Neural progenitor cell (in vitro differentiated cells): Measurements from ENCODE around the gene COPS2.

Experiments
- CTCF ChIP-seq: fragments of 200-600 bp; sonication (generic); IDR thresholded peaks from 2 replicates; pipeline ENCODE4 v1.5.1; 2017; ENCODE audit warnings: antibody characterized with exemption, mild to moderate bottlenecking
- EZH2 ChIP-seq: fragments of 200-600 bp; sonication (generic); IDR thresholded peaks from 2 replicates; pipeline ENCODE4 v1.6.1; 2017; ENCODE audit warnings: antibody characterized with exemption, mild to moderate bottlenecking, moderate library complexity
- EZH2phosphoT487 ChIP-seq: fragments of 200-600 bp; sonication (generic); IDR thresholded peaks from 2 replicates; pipeline ENCODE4 v1.6.1; 2017; ENCODE audit warnings: antibody characterized with exemption

DNA sequence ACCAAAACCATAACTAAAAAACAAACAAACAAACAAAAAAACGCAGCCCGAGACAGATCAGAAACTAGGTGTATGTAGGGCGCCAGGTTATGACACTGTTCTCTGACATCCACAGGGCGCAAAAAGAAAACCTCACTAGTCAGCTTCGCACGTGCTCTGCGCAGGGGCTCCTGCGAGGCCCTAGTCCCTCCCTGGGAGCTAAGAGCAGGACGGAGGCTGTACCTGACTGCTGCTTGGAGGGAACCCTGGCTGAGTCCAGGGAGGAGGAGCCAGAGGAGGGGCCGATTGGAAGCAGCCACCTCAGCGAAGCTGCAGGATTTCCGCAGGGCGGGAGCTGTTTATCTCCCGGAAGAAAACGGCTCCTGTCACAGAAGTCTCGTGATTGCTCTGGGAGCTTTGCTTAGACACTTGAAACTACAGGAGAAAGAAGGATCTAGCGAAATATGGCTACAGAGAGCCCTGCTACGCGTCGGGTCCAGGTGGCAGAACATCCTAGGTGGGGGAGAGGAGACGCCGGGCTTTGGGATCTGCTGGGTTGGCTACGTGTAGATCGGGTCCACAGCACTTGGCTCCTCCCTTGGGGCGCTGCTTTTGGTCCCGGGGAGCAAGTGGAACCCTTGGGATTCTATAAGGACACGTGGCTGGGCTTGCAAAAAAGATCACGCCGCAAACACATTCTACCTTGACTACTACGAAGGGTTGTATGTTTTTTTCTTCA, 14.6 kb upstream of the COPS2 start, which contains the start of gene GALK2:
- no peak for TF ChIP-seq CTCF
- TF ChIP-seq EZH2 = peak; percentile 14
- no peak for TF ChIP-seq EZH2phosphoT487
